Measurements from ENCODE around the gene TMEM116. TPM values are rescaled to one million over a fixed set of nuclear protein-coding genes. Genes with fewer than 3 reads are reported as not detected.

Gene TMEM116
- total RNA-seq, 3 donors from 2014 or later: 19.0 to 46.4 (median 29.8) TPM

DNA sequence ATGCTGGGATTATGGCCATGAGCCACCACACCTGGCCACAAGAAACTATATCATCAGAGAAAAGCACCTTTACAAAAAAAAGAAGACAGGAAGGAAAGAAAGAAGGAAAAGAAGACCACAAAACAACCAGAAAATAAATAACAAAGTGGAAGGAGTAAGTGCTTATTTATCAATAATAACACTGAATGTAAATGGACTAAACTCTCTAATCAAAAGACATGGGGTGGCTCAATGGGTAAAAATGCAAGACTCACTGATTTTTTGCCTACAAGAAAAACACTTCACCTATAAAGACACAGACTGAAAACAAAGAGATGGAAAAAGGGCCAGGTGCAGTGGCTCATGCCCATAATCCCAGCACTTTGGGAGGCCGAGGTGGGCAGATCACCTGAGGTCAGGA lies 105.2 kb downstream of the TMEM116 start:
- no peak overlapping the region for H3K27ac ChIP-seq
- TF ChIP-seq POLR2AphosphoS5 (IDR thresholded peaks at IDR 0.05) (no peak), POLR2A (IDR thresholded peaks at IDR 0.05) (no peak)
- TF ChIP-seq, protein P1, sequence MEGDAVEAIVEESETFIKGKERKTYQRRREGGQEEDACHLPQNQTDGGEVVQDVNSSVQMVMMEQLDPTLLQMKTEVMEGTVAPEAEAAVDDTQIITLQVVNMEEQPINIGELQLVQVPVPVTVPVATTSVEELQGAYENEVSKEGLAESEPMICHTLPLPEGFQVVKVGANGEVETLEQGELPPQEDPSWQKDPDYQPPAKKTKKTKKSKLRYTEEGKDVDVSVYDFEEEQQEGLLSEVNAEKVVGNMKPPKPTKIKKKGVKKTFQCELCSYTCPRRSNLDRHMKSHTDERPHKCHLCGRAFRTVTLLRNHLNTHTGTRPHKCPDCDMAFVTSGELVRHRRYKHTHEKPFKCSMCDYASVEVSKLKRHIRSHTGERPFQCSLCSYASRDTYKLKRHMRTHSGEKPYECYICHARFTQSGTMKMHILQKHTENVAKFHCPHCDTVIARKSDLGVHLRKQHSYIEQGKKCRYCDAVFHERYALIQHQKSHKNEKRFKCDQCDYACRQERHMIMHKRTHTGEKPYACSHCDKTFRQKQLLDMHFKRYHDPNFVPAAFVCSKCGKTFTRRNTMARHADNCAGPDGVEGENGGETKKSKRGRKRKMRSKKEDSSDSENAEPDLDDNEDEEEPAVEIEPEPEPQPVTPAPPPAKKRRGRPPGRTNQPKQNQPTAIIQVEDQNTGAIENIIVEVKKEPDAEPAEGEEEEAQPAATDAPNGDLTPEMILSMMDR (IDR thresholded peaks at IDR 0.05): no peak
- H3K4me3 ChIP-seq: no peak overlapping the region
- no peaks in the 10 kb centered on the region for H3K36me3 ChIP-seq
- H3K4me1 ChIP-seq: no peaks in the 10 kb centered on the region
- intact Hi-C loops (cut with DNase I; ENCODE audit: low total_unique reads): no loop called here
- no peak for DNase-seq (ENCODE audit: low spot score in 2 of 2)
- no peaks in the 10 kb centered on the region for H3K9me3 ChIP-seq
- H3K27me3 ChIP-seq: no peaks in the 10 kb centered on the region

DNA sequence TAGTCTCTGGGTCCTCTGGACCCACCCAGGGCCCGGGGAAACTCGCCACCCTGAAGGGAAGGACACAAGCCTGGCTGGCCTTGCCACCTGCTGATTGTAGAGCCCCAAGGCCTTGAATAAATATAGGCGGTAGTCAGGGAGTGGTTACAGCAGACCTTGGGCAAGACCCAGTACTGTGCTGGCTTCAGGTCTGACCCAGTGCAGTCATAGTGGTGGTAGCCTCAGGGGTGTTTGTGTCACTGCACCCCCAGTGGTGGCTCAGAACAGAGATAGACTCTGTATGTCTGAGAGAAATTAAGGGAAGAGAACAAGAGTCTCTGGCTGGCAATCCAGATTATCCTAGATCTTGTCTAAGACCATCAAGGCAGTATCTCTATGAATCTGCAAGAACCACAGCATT lies 107.5 kb downstream of the TMEM116 start:
- Histone ChIP-seq H3K27ac (no peak overlapping the region), H3K36me3 (no peaks in the 10 kb centered on the region), H3K4me3 (no peak overlapping the region), H3K9me3 (no peaks in the 10 kb centered on the region), H3K27me3 (no peaks in the 10 kb centered on the region), H3K4me1 (no peaks in the 10 kb centered on the region)
- TF ChIP-seq, protein P1 (IDR thresholded peaks at IDR 0.05): no peak
- TF ChIP-seq POLR2A (IDR thresholded peaks at IDR 0.05) (no peak), POLR2AphosphoS5 (IDR thresholded peaks at IDR 0.05) (no peak)
- no peak for DNase-seq (ENCODE audit: low spot score in 2 of 2)
- intact Hi-C loops (cut with DNase I; ENCODE audit: low total_unique reads): no loop called here

DNA sequence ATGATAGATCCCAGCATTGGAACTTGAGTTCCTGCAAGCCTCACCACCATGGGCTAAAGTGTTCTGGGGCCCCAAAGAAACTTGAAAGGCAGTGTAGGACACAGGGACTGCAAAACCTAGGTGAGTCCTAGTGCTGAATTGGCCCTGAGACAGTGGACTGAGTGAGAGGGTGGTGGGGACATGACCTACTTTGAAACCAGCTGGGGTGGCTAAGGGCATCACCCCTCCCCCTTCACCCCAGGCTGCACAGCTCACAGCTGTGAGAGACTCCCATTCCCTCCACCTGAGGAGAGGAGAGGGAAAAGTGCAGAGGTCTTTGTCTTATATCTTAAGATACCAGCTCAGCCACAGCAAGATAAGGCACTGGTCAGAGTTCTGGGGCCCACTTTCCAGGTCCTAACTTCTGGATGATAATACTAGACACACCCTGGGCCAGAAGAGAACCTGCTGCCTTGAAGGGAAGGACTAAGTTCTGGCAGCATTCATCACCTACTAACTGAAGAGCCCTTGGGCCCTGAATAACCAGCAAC lies 108.5 kb downstream of the TMEM116 start:
- Histone ChIP-seq H3K27ac (no peak overlapping the region), H3K27me3 (no peaks in the 10 kb centered on the region), H3K36me3 (no peaks in the 10 kb centered on the region), H3K9me3 (no peaks in the 10 kb centered on the region), H3K4me3 (no peak overlapping the region), H3K4me1 (no peaks in the 10 kb centered on the region)
- DNase-seq (ENCODE audit: low spot score in 2 of 2): no peak
- intact Hi-C loops (cut with DNase I; ENCODE audit: low total_unique reads): no loop called here
- TF ChIP-seq POLR2A (IDR thresholded peaks at IDR 0.05) (no peak), POLR2AphosphoS5 (IDR thresholded peaks at IDR 0.05) (no peak)
- TF ChIP-seq, protein P1 (IDR thresholded peaks at IDR 0.05): no peak

DNA sequence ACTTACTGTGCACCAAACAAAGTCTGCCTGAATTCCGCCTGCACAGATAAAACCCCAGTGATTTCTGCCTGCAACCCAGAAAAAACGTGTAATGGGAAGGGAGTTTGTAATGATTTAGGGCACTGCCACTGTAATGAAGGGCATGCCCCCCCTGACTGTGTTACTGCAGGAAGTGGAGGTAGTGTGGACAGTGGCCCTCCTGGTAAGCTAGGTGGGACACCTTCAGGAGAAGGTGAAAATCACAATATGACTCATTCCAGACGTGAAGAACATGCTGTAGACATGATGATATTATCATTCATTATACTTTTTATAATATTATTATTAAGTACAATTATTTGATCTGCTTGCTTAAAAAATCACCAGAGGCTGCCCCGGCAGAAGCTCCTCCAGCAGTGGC lies 111.8 kb downstream of the TMEM116 start:
- intact Hi-C loops (cut with DNase I; ENCODE audit: low total_unique reads): no loop called here
- Histone ChIP-seq H3K9me3 (no peaks in the 10 kb centered on the region), H3K4me3 (no peak overlapping the region), H3K27ac (no peak overlapping the region), H3K27me3 (no peaks in the 10 kb centered on the region), H3K4me1 (no peaks in the 10 kb centered on the region), H3K36me3 (no peaks in the 10 kb centered on the region)
- no peak for DNase-seq (ENCODE audit: low spot score in 2 of 2)
- no peak for TF ChIP-seq POLR2A (IDR thresholded peaks at IDR 0.05)
- TF ChIP-seq, protein P1 (IDR thresholded peaks at IDR 0.05): no peak
- TF ChIP-seq POLR2AphosphoS5 (IDR thresholded peaks at IDR 0.05): no peak

DNA sequence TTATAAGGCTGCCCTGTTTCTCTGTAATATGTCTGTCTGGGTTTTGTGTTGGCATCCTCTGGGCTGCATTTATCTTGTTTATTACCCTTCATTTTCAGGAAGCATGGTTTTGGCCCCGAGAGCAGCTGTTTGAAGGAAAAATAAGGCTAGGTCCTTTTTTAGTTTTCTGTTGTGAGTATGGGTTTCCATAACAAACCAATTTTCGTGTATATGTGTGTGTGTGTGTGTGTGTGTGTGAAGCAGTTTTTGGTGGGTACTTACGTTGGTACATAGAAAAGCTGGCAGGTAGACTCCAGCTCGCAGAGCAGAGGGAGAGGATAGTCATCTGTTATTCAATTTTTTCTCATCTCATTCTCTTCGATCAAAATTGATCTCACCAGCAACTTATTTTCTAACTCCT lies 118.4 kb downstream of the TMEM116 start:
- TF ChIP-seq POLR2A (IDR thresholded peaks at IDR 0.05): no peak
- TF ChIP-seq POLR2AphosphoS5 (IDR thresholded peaks at IDR 0.05): no peak
- TF ChIP-seq, protein P1 (IDR thresholded peaks at IDR 0.05): no peak
- no peaks in the 10 kb centered on the region for H3K36me3 ChIP-seq
- no peak overlapping the region for H3K4me3 ChIP-seq
- H3K27me3 ChIP-seq: no peaks in the 10 kb centered on the region
- intact Hi-C loops (cut with DNase I; ENCODE audit: low total_unique reads): no loop called here
- DNase-seq (ENCODE audit: low spot score in 2 of 2): no peak
- H3K9me3 ChIP-seq: no peaks in the 10 kb centered on the region
- H3K4me1 ChIP-seq: no peaks in the 10 kb centered on the region
- no peak overlapping the region for H3K27ac ChIP-seq

Data from breast epithelium (tissue), 4 donors.